Suppressor macrophage (primary cell): ENCODE results near the gene NRROS.
A peak's percentile ranks its signal among the peaks of the same experiment; 100 is the strongest.

ENCODE experiments used
- DNase-seq, 4 experiments: peaks; one replicate each; pipeline ENCODE4 v3.0.0-alpha.2; 2020 to 2022

The NRROS gene

DNA sequence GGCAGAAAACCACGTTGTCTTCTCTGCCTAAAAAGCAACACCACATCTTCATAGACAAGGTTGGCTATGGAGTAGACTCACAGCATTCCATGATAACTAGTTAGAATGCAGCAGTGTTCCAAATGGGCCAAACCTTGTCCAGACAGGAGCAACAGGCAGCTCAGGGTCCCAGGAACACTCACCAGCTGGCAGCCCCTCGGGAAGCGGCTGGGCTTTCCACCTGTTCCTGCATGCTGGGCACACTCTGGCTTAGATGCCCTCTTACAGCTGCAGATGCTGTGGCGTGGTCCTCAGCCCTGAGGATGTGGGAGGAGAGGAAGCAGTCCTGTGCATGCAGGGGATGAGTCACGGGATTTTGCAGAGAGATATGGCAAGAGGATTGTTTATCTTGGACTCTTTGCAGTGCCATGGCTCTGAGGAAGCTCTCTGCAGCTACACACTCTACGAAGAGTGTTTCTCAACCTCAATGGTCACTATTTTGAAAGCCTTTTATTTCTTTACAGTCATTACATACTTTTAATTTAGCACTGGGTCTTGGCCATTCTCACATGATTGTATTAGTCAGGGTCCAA lies 11.3 kb downstream of the NRROS start:
- peak; percentile 90 to 98 (median 93) for DNase-seq

GRCh38 chr3:196651819-196652218 lies 12.3 kb downstream of the NRROS start:
- peak in 1 of 4 experiments; percentile 23 for DNase-seq

GRCh38 chr3:196652961-196653795 lies 13.7 kb downstream of the NRROS start:
- DNase-seq, result peak in 3 of 4 experiments; percentile 59 to 69 (median 61)

DNA sequence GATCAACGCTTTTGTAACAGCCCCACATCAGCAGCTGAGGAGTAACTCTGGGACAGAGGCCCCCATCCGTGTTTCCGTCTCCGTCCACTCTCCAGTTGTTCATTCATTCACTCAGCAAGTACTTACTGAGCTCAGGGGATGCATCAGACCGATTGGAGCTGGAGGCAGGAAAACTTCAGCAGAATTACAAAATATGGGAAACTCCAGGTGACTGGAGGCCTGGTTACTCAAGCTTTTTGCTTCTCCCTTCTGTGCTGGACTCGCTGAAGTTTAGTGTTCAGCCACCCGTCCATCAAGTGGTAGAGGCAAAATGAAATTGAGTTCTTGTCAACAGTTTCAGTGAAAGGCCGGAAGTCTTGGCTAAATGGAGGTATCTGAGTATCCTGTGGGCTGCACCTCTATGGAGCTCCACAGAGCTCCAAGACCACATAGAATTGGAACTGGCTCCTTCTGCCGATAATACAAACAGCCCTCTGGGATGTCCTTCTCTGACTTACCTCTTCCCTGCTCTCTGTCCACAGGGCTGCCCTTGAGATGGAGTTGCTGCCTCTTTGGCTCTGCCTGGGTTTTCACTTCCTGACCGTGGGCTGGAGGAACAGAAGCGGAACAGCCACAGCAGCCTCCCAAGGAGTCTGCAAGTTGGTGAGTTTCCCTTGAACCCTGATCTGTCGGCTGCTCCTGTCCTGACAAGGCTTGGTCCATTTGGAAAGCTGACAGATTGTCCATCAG lies 14.7 kb downstream of the NRROS start:
- peak in 3 of 4 experiments; percentile 31 to 51 (median 43) for DNase-seq

GRCh38 chr3:196654735-196655090 lies 15.2 kb downstream of the NRROS start:
- no peak for DNase-seq

- no peak for DNase-seq
Measured at GRCh38 chr3:196655496-196655895, 16.0 kb downstream of the NRROS start.

- DNase-seq, result no peak
Measured at GRCh38 chr3:196656213-196656612, 16.7 kb downstream of the NRROS start.

GRCh38 chr3:196659901-196660351 lies 20.4 kb downstream of the NRROS start:
- no peak for DNase-seq

- no peak for DNase-seq
Measured at GRCh38 chr3:196660381-196661166, 21.1 kb downstream of the NRROS start.

- no peak for DNase-seq
Measured at GRCh38 chr3:196661400-196661799, 21.9 kb downstream of the NRROS start.

DNA sequence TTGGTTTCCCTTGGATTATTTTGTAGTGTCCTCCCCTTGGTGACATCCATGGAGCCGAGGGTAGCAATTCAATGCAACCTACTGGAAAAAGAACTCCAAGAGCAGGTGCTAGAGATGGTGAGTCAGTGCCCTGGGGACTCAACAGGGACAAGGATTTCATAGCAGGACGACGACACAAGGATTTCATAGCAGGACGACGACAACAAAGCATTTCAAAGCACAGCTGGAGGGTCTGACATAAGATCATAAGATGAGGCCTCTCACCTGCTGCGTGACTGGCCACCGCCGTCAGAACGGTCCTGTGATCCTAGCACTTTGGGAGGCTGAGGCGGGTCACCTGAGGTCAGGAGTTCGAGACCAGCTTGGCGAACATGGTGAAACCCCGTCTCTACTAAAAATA lies 22.5 kb downstream of the NRROS start:
- no peak for DNase-seq

- no peak for DNase-seq
Measured at GRCh38 chr3:196662711-196663571, 23.4 kb downstream of the NRROS start.

GRCh38 chr3:196666001-196666867 lies 26.7 kb downstream of the NRROS start:
- peak in 2 of 4 experiments; percentile 27 to 54 for DNase-seq

DNA sequence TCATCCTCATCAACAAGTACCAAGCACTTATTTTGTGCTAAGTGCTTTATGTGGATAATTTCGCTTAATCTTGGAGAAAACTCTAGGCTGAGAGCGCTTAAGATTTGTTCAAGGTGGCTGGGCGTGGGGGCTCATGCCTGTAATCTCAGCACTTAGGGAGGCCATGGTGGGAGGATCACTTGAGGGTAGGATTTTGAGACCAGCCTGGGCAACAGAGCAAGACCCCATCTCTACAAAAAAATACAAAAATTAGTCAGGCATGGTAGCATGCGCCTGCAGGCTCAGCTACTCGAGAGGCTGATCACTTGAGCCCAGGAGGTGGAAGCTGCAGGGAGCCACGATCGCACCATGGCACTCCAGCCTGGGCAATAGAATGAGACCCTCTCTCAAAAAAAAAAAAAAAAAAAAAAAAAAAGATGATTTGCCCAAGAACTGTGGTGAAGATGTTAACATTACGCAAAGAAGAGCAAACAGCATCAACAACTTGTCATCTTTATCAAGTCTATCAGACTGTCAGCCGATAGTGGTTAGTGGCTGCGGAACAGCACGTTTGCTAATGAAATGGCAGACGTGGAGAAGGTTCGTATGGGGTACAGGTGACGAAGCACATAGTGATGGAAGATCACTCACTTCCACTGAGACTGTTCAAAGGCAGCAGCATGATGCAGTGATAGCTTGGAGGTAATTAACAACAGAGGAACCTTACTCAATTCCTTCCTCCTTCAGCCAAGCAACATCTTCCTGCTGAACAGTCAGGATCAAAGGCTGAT lies 27.7 kb downstream of the NRROS start:
- no peak for DNase-seq

- peak; percentile 58 to 76 (median 70) for DNase-seq
Measured at GRCh38 chr3:196670339-196670738, 30.8 kb downstream of the NRROS start.

- DNase-seq, result no peak
Measured at GRCh38 chr3:196673632-196674031, 34.1 kb downstream of the NRROS start.

- DNase-seq, result peak in 3 of 4 experiments; percentile 44 to 52 (median 52)
Measured at GRCh38 chr3:196677353-196677752, 37.9 kb downstream of the NRROS start.

DNA sequence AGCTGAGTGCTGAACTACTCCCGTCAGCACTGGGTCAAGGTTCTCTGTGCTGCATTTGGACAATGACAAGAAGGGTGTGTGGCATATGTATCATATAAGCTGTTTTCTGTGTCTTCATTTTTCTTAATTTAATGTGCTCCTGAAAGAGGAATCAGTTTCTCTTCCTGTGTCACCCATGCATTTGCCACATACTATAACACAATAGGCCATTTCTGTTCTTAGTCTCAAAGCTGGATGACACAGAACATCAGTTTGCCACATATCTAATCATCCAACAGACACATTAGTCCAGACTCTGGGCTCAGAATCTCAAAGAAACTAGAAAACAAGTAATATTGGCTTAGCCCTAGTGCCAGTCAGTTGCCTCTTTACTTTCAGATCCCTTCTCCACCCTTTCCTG lies 38.4 kb downstream of the NRROS start:
- peak in 1 of 4 experiments; percentile 45 for DNase-seq

DNA sequence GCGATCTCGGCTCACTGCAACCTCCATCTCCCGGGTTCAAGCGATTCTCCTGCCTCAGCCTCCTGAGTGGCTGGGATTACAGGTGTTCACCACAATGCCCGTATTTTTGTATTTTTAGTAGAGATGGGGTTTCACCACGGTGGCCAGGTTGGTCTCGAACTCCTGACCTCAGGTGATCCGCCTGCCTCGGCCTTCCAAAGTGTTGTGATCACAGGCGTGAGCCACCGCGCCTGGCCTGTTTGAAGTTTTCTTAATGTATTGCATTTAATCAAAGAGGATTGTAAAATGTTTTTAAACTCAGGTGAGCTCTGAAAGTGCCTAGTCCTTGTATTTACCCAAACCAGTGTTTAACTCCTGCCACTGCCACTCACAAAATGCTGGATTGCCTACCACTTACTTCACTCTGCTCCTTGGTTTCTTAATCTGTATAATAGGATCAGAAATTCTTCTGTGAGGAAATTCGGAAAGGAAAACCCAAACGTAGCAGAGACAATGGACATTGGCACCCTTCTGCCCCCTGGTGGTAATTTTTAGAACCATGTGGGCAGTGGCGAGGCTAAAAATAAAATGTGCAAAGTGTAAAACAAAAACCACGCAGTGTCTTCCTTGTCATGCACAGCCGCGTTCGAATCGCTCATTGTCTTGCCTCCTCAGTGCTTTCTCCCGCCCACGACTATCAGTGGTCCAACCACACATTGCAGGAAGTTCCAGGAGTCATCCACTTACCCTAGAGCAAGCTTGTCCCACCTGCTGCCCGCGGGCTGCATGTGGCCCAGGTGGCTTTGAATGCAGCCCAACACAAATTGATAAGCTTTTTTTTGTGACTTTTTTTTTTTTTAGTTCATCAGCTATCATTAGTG lies 45.3 kb downstream of the NRROS start:
- peak; percentile 91 to 96 (median 95) for DNase-seq
